ACC112 (cell line): ENCODE measurements around the gene GALNT10.
A peak's percentile ranks its signal among the peaks of the same experiment; 100 is the strongest.

Experiments used
- H2AFZ ChIP-seq: fragments of 200-600 bp; sonication (generic); one replicate; pipeline ENCODE4 v1.6.0; 2017; ENCODE audit warnings: antibody characterized with exemption, low read length; ENCODE audit not compliant: unreplicated experiment
- H3K27ac ChIP-seq: fragments of 200-600 bp; sonication (generic); 2 replicates; pipeline ENCODE4 v1.5.1; 2014; ENCODE audit warnings: low read depth, mild to moderate bottlenecking, antibody characterized with exemption, low read length, moderate library complexity
- H3K27me3 ChIP-seq: fragments of 200-600 bp; sonication (generic); 2 replicates; pipeline ENCODE4 v1.6.1; 2014; ENCODE audit warnings: mild to moderate bottlenecking, antibody characterized with exemption, low read length, moderate library complexity, mixed read lengths; ENCODE audit not compliant: insufficient read depth
- H3K36me3 ChIP-seq: fragments of 200-600 bp; sonication (generic); 2 replicates; pipeline ENCODE4 v1.6.1; 2016; ENCODE audit warnings: mild to moderate bottlenecking, antibody characterized with exemption, low read length, moderate library complexity, mixed read lengths; ENCODE audit not compliant: insufficient read depth
- H3K4me1 ChIP-seq: fragments of 200-600 bp; sonication (generic); one replicate; pipeline ENCODE4 v1.6.1; 2016; ENCODE audit warnings: low read length, mixed read lengths; ENCODE audit not compliant: insufficient read depth, unreplicated experiment, control insufficient read depth
- H3K4me3 ChIP-seq: fragments of 200-600 bp; sonication (generic); 2 replicates; pipeline ENCODE4 v1.5.1; 2014; ENCODE audit warnings: mild to moderate bottlenecking, low read depth, low read length
- H3K79me2 ChIP-seq: fragments of 200-600 bp; sonication (generic); one replicate; pipeline ENCODE4 v1.6.0; 2016; ENCODE audit warnings: low read length; ENCODE audit not compliant: control insufficient read depth, unreplicated experiment, insufficient read depth

The GALNT10 gene

DNA sequence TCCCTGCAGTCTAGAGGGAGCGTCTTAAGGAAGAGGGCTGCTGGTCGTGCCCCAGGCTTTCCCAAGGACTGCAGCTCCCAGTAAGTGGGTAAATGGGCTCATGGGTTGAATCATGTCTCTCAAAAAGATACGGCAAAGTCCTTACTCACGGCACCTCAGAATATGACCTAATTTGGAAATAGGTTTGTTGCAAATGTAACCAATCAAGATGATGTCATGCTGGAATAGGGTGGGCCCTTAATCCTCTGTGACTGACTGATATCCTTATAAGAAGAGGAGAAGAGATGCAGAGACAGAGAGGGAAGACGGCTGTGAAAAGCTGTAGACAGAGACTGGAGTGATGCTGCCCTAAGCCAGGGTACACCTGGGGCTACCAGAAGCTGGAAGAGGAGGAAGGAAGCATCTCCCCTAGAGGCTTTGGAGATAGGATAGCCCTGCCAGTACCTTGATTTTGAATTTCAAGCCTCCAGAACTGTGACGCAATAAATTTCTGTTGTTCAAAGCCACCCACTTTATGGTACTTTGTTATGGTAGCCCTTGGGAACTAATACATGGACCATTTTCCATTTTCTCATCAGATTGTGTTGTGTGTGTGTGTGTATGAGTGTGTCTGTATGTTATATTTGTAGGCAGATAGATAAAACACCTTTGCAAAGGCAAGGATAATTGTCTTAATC, 15.0 kb downstream of the GALNT10 start:
- Histone ChIP-seq H3K27ac (no peak overlapping the region), H3K4me1 (no peaks in the 10 kb centered on the region), H2AFZ (no peak overlapping the region), H3K4me3 (no peak overlapping the region), H3K79me2 (peaks cover 39% of the 10 kb centered on the region), H3K36me3 (peaks cover 7% of the 10 kb centered on the region; the same call in 1 of the 2 replicates), H3K27me3 (no peaks in the 10 kb centered on the region)

DNA sequence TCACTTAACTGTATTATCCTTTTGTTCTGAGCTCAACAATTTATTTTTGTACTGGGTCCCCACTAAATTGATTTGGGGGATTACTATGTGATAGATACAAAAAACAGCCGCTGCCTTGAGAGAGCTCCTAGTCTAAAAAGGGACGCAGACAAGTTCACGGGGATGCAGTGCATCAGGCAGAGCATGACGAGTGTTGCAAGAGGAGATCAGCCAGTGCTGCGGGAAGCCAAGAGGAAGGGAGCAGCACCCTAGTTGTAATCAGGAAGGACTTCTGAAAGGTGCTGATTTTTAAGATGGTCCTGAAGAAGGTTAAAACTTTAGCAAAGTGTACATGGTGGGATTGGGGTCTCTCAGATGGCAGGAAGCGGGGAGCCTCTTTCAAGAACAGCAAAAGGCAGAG, 15.8 kb downstream of the GALNT10 start:
- Histone ChIP-seq H3K27ac (no peak overlapping the region), H3K36me3 (peaks cover 7% of the 10 kb centered on the region; the same call in 1 of the 2 replicates), H3K4me1 (peaks cover 2% of the 10 kb centered on the region), H3K4me3 (no peak overlapping the region), H2AFZ (no peak overlapping the region), H3K27me3 (no peaks in the 10 kb centered on the region), H3K79me2 (peaks cover 39% of the 10 kb centered on the region)

- Histone ChIP-seq H3K4me3 (no peak overlapping the region), H3K27me3 (no peaks in the 10 kb centered on the region), H3K36me3 (peaks cover 7% of the 10 kb centered on the region; the same call in 1 of the 2 replicates), H3K27ac (no peak overlapping the region), H2AFZ (no peak overlapping the region), H3K79me2 (peaks cover 37% of the 10 kb centered on the region), H3K4me1 (peaks cover 11% of the 10 kb centered on the region)
Measured at GRCh38 chr5:154207204-154207603, 16.7 kb downstream of the GALNT10 start.

GRCh38 chr5:154209591-154210081, 19.1 kb downstream of the GALNT10 start:
- Histone ChIP-seq H3K36me3 (peaks cover 7% of the 10 kb centered on the region; the same call in 1 of the 2 replicates), H3K27ac (no peak overlapping the region), H2AFZ (no peak overlapping the region), H3K27me3 (no peaks in the 10 kb centered on the region), H3K79me2 (peaks cover 31% of the 10 kb centered on the region), H3K4me1 (peaks cover 21% of the 10 kb centered on the region), H3K4me3 (no peak overlapping the region)

DNA sequence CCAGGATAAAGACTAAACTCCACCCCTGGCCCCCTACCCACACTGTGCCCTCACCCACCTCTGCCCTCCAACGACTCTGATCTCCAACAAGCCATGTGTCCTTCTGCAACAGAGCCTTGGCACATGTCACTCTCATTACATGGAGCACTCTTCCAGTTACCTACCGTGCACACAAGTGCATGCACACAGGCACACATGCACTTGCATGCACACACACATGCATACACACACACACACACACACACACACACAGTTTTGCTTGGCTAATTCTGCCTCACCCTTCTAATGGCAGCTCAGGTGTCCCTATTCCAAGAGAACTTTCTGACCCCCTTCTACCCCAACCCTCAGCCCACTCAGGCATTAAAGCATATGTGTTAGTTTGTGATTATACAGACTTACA, 19.6 kb downstream of the GALNT10 start:
- H3K79me2 ChIP-seq = peaks cover 26% of the 10 kb centered on the region
- no peak overlapping the region for H3K4me3 ChIP-seq
- H3K4me1 ChIP-seq = peaks cover 27% of the 10 kb centered on the region
- no peak overlapping the region for H3K27ac ChIP-seq
- H3K36me3 ChIP-seq = peaks cover 7% of the 10 kb centered on the region; the same call in 1 of the 2 replicates
- no peak overlapping the region for H2AFZ ChIP-seq
- H3K27me3 ChIP-seq = no peaks in the 10 kb centered on the region

GRCh38 chr5:154211641-154212390, 21.3 kb downstream of the GALNT10 start:
- Histone ChIP-seq H2AFZ (no peak overlapping the region), H3K27ac (no peak overlapping the region), H3K4me3 (no peak overlapping the region), H3K27me3 (no peaks in the 10 kb centered on the region), H3K36me3 (peaks cover 7% of the 10 kb centered on the region; the same call in 1 of the 2 replicates), H3K79me2 (peaks cover 17% of the 10 kb centered on the region), H3K4me1 (peaks cover 38% of the 10 kb centered on the region)

GRCh38 chr5:154213592-154213991, 23.1 kb downstream of the GALNT10 start:
- peaks cover 17% of the 10 kb centered on the region for H3K79me2 ChIP-seq
- H3K27ac ChIP-seq = peak overlapping the region; percentile 55
- no peak overlapping the region; the same call in 1 of the 2 replicates for H3K4me3 ChIP-seq
- peaks cover 38% of the 10 kb centered on the region for H3K4me1 ChIP-seq
- no peaks in the 10 kb centered on the region for H3K27me3 ChIP-seq
- H2AFZ ChIP-seq = no peak overlapping the region
- H3K36me3 ChIP-seq = peaks cover 7% of the 10 kb centered on the region; the same call in 1 of the 2 replicates

- peak overlapping the region; percentile 2 for H3K4me3 ChIP-seq
- peak overlapping the region; percentile 55 for H3K27ac ChIP-seq
- H3K27me3 ChIP-seq = no peaks in the 10 kb centered on the region
- H3K4me1 ChIP-seq = peaks cover 38% of the 10 kb centered on the region
- no peaks in the 10 kb centered on the region for H3K36me3 ChIP-seq
- H2AFZ ChIP-seq = no peak overlapping the region
- H3K79me2 ChIP-seq = peaks cover 22% of the 10 kb centered on the region
Measured at GRCh38 chr5:154214371-154215106, 24.0 kb downstream of the GALNT10 start.

DNA sequence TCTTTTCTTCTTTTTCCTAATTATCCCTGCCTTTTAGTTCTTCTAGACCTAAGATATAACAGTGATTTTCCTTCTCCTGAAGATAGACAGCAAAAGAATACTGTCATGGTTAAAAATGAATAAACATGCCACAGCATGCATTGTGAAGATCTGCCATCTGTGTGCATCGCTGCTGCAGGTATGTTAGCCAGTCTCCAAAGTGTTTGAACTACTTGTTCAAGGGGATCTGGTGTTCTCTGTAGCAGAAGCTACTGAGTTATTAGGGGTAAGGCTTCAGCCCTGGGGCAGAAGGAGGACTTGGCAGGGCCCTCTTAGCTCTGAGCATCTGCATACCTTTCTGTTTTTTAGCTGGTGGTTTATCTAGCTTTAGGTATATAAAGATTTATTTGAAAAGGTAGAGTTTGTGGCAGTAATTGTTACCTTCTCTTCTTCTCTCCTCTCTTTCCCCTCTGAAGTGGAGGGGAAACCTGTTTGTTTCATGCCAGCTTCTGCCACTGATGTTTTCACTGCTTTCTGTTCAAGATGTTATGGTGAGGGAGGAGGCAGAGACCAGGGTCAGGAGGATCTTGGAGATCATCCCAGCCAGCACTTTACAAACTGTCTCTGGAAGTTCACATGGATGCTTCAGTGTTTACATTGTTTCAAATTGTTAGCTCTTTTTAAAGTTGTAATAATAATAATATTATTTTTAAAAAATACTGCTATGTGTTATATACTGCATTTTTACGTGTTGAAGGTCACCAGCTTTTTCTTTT, 25.2 kb downstream of the GALNT10 start:
- H3K36me3 ChIP-seq = no peaks in the 10 kb centered on the region
- H3K27me3 ChIP-seq = no peaks in the 10 kb centered on the region
- H3K4me3 ChIP-seq = no peak overlapping the region
- no peak overlapping the region for H3K27ac ChIP-seq
- peaks cover 49% of the 10 kb centered on the region for H3K4me1 ChIP-seq
- H3K79me2 ChIP-seq = peaks cover 22% of the 10 kb centered on the region
- no peak overlapping the region for H2AFZ ChIP-seq

DNA sequence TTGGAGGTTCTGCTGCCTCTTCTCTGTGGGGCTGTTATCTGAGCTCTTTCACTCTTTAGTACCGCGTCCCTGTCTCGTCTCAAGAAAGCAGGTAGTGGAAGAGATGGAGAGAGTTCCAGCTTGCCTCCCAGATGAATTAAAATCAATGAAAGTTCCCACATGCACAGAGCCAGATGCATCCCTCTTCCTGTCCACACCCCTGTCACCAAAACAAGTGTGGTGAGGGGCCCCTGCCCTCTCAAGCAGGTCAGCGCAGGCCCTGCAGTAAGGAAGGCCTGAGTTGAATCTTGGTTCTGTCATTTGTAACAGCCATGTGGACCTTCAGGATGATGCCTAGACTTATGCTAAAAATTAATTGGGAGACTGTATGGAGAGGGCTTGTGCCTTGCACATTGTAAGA, 26.9 kb downstream of the GALNT10 start:
- no peak overlapping the region for H3K27ac ChIP-seq
- no peaks in the 10 kb centered on the region for H3K36me3 ChIP-seq
- no peaks in the 10 kb centered on the region for H3K27me3 ChIP-seq
- H3K79me2 ChIP-seq = peaks cover 18% of the 10 kb centered on the region
- peaks cover 55% of the 10 kb centered on the region for H3K4me1 ChIP-seq
- H2AFZ ChIP-seq = no peak overlapping the region
- no peak overlapping the region for H3K4me3 ChIP-seq
